Measurements from ENCODE around the gene ABHD1.
"Not testable (repeated sequence)": the region's sequence is repeated elsewhere in the genome, so short reads cannot be mapped to it uniquely, and the experiment has no call there.

Gene ABHD1

GRCh38 chr2:27111392-27112078, 12.1 kb upstream of the ABHD1 start:
- not testable (repeated sequence) for DNase-seq

- no peak for DNase-seq
These were observed 8.1 kb upstream of the ABHD1 start for GRCh38 chr2:27115519-27115918.

DNA sequence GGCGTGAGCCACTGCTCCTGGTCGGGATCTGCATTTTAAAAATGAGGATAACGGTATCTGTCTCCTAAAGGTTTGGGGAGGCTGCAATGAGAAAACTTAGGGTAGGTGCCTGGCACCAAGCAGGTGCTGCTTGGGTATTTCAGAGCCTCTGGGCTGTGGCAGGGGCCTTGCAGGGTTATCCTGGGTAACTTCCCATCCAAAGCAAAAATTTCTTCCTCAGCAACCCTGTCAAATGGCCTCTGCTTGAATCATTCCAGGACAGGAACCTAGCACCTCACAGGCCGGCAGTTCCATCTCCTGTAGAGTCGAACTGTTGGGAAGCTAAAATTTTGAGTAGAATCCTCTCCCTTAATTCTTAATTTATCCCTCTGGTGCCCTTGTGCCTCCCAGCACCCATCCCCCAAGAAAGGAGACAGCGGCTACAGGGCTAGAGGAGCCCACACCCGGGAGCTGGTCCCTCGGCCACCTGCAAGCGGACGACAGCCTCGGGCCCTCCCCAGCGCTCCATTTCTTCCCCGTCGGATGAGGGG, 5.6 kb upstream of the ABHD1 start:
- no peak for DNase-seq

DNA sequence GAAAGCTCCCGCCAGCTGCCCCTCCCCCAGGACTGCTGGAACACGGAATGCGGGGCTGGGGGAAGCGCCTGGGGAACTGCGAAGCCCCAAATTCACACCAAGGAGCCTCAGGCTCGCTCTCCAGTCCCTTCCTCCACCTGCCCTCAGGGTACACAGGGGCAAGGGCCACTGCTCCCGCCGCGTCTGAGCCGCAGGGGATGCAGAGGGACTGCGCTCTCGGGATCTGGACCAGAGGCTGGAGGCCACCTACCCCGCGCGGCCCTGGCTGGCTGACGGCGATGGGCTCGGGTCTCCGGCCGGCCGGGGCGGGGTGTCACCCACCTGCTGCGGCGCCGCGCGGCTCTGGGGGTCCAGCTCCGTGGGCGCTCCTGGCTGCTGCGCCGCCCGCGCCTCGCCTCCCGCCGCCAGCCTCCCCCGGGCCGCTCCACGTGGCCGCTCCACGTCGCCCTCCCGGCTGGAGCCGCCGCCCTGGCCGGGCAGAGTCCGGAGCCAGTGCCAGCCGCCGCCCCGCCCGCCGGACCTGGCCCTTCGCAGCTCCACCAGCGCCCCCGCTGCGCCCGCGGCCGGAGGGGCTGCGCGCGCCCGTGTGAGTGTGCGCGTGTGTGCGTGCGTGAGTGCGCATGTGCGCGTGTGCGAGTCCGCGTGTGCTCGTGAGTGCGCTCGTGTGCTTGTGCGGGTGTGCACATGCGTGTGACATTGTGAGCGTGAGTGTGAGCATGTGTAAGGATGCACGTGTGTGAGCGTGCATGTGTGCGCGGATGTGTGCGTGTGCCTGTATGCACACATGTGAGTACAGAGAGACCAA, 4.9 kb upstream of the ABHD1 start, which contains the start of gene CGREF1:
Gene CGREF1 (minus strand): TSS at position 604 of the 805 bp plus-strand sequence. CDS start 14,762 bp downstream, outside the sequence.
- DNase-seq, result no peak

- not testable (repeated sequence) for DNase-seq
These were observed 4.3 kb upstream of the ABHD1 start for GRCh38 chr2:27119330-27119670.

GRCh38 chr2:27121906-27122305, 1.7 kb upstream of the ABHD1 start:
- DNase-seq, result no peak

GRCh38 chr2:27122791-27123190, 824 bp upstream of the ABHD1 start:
- no peak for DNase-seq

DNA sequence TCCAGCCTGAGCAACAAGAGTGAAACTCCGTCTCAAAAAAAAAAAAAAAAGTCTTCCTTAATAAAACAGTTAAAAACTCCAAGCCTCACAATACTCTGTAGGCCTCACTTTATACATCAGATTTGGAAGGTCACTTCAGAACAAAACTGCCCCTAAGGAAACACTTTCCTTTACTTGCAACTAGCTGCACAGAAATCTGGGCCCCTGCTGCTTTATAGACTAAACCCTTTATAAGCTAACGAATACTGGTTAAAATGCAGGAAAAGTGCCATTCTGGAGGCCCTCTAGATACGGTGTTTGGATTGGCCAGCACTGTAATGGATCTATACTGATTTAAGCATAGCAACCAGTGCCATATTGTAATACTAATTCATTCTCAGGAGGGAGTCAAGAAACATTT, 1.5 kb downstream of the ABHD1 start:
- DNase-seq, result no peak

- DNase-seq, result no peak
These were observed 2.7 kb downstream of the ABHD1 start for GRCh38 chr2:27126252-27126710.

DNA sequence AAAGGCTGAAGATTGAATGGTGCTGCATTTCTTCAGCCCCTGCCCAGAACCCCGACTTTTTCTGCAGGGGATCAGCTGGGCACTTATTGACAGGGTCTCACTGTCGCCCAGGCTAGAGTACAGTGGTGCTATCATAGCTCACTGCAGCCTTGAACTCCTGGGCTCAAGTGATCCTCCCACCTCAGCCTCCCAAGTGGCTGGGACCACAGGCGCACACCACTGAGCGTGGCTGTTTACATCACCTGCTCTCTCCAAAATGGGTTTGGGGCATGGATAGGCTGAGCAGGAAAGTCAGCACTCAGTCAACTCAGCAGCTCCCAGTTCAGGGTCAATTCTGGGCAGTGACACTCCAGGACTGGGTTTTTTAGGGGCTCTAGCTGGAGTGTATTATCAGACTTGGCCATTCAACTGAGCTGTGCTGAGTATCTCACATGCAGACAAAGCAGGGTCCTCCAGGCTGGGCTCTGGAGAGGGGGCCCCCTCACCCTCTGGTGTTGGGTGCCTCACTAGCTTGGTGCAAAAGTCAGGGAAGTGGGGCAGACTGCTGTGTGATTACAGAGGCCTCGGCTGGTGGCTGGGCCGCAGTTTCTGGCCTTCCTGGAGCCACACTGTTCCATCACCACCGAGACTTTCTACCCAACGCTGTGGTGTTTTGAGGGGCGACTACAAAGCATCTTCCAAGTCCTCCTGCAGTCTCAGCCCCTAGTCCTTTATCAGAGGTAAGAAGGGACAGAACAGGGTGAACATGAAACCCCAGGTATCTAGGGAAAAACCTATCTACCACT, 4.5 kb downstream of the ABHD1 start:
- no peak for DNase-seq

- no peak for DNase-seq
These were observed 5.3 kb downstream of the ABHD1 start for GRCh38 chr2:27128668-27129571.

DNA sequence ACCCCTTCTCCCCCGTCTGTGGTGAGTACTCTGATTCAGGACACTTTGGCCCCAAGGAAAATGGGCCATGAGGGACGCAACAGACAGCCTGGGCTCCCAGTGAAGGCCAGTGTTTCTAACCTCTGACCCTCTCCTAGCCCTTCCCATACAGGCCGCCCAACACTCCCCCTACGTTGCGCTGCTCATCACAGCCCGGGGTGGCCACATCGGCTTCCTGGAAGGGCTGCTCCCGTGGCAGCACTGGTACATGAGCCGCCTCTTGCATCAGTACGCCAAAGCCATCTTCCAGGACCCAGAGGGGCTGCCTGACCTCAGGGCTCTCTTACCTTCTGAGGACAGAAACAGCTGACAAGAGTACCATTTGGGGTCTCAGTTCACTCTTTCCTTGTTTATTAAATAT, 6.8 kb downstream of the ABHD1 start:
- DNase-seq, result no peak

DNA sequence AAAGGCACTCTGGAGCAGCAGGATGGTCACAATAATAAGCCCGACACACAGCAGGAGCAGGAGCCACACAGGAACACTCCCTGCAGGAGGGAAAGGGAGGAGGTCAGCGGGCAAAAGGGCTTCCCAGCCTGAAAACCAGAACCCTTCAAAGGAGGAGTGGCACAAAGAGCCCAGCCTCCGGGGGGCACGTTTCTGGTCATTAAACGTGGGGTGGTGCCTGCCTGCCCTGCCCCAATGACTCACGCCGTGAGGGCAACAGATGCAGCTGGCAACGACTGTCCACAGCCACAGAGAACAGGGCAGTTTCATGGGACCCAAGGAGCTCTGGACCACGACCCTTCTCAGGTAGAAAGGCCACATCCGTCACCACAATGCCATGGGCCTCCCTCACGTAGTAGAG, 7.8 kb downstream of the ABHD1 start:
- no peak for DNase-seq

GRCh38 chr2:27133195-27133875, 9.7 kb downstream of the ABHD1 start:
- no peak for DNase-seq

- DNase-seq, result peak; percentile 94
These were observed 10.5 kb downstream of the ABHD1 start, which contains the start of gene PREB for GRCh38 chr2:27133905-27134780. PREB (minus strand) TSS chr2:27134636; CDS start chr2:27134421, 215 bp downstream.

- DNase-seq, result no peak
These were observed 11.3 kb downstream of the ABHD1 start for GRCh38 chr2:27134781-27135477.

DNA sequence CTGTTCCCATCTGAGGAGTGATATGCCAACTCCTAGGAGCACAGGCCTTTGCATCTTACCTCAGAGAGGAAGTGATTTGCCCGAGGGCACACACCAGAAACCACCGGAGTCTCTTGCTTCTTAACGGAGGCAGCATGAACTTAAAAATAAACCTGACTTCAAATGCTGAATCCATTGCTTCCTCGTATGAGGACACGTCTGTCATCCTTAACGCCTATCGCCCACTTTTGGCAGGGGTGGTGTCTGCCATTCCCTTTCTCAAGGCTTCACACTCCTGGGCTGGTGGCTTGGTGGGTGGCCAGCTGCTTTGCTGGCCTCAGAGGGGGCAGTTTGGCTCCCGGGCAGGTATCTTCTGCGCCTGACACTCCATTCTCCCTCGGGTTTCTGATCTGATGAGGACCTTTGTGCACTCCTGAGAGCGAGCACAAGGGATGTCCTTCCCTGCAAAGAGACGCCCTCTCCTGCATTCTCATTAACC, 11.9 kb downstream of the ABHD1 start:
- DNase-seq, result no peak

GRCh38 chr2:27136751-27137150, 13.1 kb downstream of the ABHD1 start:
- DNase-seq, result no peak

- no peak for DNase-seq
These were observed 13.8 kb downstream of the ABHD1 start for GRCh38 chr2:27137322-27137935.
